HG02678 (cell line): Measurements from ENCODE around the gene HABP4.
"Not testable (repeated sequence)": the region's sequence is repeated elsewhere in the genome, so short reads cannot be mapped to it uniquely, and the experiment has no call there.

Experiments
- ATAC-seq: cut with Tn5 transposase; IDR thresholded peaks from one replicate; pipeline ENCODE4 v1.9.1; 2021; ENCODE audit warnings: mild to moderate bottlenecking, moderate library complexity; ENCODE audit not compliant: unreplicated experiment

Gene HABP4

DNA sequence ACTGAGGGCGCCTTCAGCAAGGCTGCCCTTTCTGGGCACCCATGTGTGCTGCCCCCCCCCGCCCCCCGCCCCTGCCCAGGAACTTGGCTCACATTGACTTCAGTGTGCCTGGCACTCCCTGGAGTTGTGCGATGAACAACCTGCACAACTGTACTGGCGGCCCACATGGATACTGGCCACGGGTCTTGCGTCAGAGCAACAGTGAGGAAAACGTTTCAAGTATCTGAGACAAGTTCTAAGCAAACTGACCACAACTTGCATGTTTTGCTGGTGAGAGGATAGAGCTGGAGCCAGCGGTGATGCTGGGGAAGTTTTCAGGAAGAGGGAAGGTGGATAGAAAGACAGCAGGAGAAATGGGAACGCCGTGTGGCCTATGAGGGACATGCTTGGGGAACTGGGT, 45.4 kb downstream of the HABP4 start:
- no peak for ATAC-seq

DNA sequence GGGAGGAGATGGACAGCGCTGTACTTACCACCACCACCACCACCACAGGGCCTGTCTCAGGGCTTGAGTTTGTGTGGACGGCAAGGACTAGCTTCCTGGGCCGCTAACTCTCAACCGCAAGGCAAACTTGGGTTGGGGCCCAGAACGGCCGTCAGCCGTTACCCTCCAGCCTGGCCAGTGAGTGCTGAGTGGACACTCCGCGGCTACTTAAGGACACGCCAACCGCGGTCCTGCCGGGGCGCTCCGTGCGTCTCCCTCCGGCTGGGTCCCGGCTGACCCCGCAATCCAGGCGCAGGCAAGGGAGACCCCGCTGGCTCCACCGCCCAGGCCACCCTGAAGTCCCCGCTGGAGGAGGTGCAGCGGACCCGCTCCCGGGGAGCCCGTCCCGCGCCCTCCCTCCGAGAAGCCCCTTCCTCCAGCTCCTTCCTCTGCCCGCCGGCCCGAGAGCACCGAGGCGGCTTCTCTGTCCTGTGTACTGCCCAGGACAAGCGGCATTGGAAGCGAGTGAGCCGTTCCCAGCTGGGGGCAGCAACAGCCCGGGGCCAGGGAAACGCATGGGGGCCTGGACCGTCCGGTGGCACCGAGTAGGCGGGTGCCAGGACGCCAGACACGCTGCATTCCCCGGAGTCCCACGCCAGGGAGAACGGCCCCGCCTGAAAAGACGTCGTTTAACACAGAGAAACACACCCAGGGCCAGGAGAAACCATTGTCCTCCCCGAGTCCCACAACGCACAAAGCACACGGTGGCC, 46.6 kb downstream of the HABP4 start:
- no peak for ATAC-seq

DNA sequence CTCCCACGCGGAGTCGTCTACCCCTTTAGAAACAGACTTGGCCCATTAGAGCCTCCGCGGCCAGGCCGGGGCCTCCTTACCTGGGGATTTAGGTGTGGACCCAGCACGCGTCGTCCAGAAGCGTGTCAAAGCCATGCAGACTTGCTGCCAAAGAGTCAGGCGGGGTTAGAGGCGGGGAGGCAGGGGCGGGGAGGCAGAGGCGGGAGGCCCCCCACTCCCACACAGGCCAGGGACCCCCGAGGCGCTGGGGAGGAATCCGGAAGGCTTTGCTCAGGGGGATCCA, 47.1 kb downstream of the HABP4 start:
- ATAC-seq: no peak

DNA sequence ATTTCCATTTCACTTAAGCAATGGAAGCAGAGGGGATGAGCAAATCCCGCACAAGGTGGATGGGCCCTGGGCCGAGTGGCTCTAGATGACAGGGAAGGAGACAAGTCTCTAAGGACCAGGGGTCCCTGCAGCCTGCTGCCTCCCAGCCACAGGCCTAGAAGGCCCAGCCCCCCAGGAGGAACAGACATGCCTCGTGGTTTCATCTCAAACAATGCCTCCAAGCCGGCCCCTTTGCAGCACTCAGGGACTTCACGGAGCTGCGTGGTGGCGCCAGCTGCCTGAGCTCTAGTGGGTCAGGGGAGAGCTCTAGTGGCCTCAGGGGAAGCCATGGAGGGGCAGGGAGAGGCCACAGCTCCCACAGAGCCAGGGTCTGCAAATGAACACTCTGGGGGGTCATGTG, 48.8 kb downstream of the HABP4 start:
- ATAC-seq: no peak

- no peak for ATAC-seq
Measured at GRCh38 chr9:96499257-96499656, 49.3 kb downstream of the HABP4 start.

DNA sequence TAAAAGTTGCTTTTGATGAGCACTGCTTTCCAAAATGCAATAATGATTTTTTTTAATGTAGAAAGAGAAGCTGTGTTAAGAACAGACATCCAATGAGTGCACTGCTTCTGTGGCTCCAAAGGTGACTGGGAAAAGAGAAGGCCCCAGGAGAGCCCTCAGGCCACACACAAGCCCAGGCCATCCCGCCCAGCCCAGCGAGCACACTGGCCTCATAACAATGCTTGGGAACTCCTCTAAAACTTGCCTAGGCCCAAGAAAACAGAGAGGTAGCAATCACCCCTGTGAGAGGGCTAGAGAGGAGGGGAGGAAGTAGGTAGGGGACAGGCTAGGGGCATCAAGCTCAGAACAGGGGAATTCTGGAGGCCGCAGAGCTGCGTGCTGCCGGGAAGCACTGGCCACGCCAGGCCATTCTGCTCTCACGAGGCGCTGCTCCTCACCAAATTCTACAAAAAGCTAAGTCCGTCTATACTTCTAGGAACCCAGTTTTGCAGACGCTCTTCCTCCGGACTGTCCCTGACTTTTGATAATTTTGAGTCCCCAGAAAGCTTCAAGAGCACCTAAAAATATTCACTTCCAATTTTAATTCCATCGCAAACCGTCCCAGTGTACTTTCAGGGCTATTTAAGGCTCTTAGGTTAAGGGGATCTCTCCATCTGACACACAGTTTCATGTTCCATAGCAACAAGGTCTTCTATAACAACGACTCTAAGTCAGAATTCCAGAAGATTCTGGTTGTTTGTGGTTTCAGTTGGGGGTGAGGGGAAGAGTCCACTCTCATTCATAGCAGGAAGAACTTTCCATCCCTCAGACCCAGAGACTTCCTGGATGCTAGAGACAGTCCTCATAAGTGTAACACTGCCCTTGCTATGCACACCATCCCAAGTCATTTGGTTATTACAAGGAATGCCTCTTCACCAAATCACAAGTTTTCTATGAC, 51.0 kb downstream of the HABP4 start:
- ATAC-seq: no peak

DNA sequence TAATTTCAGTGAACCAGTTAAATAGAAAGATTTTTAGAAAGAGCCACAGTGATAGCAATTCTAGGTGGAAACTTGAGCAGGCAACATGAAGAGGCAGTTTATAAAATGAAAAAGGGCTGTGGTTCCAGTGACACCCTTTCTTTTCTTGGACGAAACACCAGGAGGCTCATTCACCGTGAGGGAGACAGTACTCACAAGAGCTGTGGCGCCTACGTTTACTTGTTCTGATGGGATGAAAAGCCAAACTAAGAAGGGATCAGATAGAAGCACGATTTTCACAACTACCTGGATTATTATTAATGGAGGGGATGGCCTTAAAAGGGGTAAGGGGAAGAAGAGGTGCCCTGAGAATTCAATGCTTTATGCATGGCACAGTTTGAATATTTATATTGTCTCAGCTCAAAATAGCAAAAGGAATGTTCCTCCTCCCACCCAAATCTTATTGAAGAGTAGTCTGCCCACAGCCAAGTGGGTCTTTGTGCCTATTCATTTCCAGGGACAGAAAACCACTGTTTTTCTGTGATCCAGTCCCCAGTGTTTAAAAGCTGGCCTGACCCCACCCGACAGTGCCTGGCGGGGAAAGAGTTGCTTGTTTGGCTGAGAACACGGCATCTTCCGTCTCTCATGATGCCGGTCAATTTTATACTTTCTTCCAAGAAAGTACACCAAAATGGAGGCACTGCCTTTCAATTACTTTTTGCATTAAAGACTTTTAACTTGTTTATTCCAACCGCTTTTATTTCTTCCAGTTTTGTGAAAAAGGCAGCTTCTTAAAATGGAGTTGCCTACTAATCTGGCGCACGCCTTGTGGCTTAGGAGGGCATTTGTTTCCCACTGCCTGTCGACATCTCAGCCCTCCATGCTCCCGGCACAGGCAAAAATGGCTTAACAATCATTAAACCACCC, 51.9 kb downstream of the HABP4 start:
- no peak for ATAC-seq

GRCh38 chr9:96502539-96503373, 52.8 kb downstream of the HABP4 start:
- no peak for ATAC-seq

DNA sequence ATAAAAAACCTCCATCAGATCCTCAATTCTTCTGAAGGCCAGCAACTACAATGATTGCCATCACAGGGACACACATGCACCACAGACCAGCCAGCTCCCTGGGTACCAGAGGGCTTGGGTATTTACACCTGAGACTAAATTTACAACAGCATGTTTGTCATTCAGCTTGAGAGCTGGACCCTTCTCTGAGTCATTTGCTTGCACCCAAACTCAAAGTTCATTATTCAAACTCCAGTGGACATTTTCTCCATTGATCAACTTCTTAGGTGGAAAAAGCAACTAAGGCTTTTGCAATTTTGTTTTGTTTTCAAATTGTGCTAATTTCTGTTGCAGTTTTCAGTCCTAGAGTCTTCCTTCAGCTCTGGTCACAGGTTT, 53.4 kb downstream of the HABP4 start:
- ATAC-seq: not testable (repeated sequence)

GRCh38 chr9:96503918-96504317, 53.9 kb downstream of the HABP4 start:
- ATAC-seq: no peak

DNA sequence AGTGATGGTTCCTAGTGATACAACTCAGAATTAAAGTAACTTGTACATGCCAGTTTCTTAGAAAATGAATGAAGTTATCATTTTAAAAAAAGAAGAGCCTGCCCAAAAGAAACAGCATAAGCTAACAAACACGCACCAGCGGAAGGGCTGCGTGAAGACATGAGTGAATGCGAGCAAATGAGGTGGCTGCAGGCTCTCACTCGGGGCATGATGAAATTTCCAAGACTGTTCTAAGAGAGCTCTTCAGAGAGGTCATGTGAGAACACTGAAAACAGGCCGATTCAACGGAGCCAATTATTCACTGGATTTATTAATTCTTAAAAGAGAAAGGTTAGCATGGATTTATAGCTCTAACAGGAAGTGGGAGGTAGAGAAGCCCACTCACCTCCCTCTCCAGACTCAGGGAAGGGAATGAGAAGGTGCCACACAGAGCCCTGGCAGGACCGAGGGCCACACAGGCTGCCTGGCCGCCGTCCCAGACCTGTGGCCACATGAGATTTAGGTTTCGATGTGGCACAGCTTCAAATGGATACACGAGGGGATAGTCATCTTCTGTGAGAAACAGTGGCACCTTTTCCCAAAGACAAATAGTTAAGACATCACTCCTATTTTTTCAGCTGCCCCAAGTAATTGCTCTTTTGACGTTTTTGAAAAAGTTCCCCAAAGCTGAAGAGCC, 55.5 kb downstream of the HABP4 start:
- no peak for ATAC-seq

GRCh38 chr9:96508227-96508940, 58.4 kb downstream of the HABP4 start:
- ATAC-seq: no peak

DNA sequence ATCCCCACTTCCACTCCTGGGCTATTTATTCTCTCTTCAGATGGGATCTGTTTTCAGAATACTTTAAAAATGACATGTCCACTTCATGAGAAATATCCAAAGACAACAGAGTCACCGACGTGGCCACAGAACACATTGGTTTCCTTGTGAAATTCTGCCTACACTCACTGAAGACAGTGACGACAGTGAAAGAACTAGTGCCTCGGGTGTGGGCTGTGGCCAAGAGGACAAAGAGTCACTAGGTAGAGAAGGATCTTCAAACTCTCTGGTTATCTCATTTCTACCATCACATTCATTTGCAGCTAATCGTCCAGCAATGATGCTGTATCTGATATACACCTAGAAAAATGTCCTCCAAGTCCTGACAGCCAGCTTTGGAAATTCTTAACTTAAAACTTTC, 59.1 kb downstream of the HABP4 start:
- ATAC-seq: no peak

GRCh38 chr9:96509848-96510247, 59.9 kb downstream of the HABP4 start:
- ATAC-seq: no peak

DNA sequence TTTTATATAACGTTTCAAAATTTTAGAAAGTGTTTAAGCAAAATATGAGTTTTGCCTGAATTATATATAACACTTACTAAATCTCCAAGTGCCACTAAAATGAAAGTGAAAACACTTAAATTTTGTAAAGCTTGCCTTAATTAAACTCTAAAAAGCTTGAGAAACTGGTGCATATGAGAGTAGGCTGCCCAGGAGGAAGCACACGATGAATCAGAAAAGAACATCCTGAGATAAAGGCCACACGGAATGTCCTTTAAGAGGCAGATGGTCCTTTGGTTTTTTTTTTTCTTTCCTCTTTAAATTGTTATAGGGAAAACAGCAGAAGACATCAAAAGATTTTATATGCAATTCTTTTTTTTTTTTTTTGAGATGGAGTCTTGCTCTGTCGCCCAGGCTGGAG, 60.3 kb downstream of the HABP4 start:
- ATAC-seq: no peak

- ATAC-seq: no peak
Measured at GRCh38 chr9:96512240-96512639, 62.3 kb downstream of the HABP4 start.

GRCh38 chr9:96513622-96514021, 63.7 kb downstream of the HABP4 start:
- ATAC-seq: no peak

DNA sequence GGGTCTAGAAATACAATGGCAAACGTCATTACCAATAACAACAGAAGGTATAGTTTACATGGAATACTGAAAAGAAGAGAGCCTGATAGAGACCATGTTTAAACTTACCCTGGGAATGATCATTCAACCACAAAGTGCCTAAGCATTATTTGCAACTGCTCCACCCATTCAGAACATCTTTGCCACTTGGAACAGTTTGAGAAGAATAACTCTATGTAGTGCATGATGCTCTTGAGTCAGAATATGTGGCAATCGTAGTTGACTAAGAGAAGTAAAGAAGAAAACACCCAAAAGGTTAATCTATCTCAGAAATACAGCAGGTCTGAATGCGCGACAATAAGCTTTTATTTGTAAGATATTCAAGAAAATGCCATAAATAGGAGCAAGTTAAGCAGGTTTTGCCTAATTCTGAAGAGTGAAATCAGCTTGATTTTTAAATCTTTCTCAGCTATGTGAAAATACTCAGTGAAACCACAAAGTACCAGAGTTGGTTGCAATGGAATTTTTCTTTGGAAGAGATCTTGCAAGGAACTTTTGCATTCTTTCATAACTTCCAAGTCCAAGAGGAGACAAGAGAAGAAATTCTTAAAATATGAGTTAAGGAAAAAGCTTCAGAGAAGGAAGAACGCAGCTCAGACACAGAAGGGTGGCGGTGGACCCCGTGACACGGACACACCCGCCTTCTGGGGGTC, 64.3 kb downstream of the HABP4 start:
- no peak for ATAC-seq

DNA sequence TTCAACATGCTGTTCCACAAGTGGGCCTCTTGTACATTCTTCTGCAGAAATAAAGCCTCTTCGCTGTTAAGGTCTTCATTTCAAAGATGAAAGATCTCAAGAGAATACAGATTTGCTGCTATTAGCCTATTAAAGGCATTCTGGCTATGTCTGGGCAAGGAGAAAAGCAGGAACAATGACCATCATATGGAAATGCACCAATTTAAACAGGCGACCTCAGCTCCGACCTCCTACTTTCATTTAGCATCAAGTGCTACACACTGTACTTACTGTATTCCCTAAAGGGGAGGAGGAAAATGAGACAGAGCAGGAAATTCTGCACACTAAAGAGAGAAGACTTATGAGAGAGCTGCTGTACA, 64.8 kb downstream of the HABP4 start:
- no peak for ATAC-seq
